HG03139 (cell line): Measurements from ENCODE around the gene OXNAD1.

Experiments used
- ATAC-seq: cut with Tn5 transposase; IDR thresholded peaks from one replicate; pipeline ENCODE4 v1.9.1; 2021; ENCODE audit not compliant: unreplicated experiment

OXNAD1 gene

DNA sequence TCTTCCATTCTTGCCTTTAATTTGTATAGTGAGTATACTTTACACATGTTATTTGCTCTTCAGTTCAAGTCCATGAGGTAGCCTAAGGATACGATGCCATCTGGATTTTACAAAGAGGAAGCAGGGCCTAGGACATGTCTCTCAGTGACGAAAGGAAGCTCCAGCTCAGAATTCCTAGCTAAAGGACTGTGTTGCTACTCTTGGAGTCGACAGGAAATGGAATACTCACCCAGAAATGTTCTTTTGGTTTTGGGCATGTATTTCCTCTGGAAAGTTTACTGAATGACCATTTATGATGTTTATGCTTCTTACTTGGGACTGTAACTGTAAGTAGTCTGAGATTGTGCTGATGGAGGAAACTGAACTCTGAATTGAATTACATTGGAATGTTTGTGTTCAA lies 12.5 kb downstream of the OXNAD1 start:
- no peak for ATAC-seq

DNA sequence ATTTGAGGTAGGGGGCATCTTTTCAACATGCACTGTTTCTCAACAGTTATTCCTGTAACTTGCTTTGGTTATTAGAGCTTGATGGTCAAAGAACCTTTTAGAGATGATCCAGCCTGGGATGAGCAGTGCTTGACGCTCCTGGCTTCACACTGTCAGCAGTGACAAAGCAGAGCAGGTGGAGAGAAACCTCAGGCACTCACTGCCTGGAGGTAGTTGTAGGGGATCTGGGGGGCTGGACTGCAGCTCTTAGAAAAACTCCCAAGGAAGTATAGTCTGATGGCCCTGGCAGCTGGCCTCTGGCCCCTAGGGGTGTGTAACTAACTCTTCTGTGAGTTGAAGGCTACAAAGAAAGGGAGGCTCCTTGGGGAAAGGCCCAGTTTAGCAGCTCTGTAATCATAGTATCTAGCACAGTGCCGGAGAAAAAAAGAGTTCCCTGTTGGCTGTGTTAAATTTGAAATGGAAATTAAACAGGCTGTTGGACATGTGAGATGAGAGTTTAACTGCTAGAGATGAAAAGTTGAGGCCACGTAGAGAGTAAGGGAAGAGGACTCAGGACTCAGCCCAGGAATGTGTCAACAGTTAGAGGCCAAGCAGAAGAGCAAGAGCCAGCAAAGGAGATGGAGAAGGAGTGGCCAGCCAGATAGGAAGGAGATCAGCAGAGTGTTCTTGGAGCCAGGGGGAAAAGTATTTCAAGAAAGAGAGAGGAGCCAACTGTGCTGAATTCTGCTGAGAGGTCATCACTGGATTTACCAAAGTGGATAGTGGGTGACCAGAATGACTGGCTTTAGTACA lies 14.2 kb downstream of the OXNAD1 start:
- no peak for ATAC-seq

- no peak for ATAC-seq
These were observed 15.7 kb downstream of the OXNAD1 start for GRCh38 chr3:16280671-16281070.

DNA sequence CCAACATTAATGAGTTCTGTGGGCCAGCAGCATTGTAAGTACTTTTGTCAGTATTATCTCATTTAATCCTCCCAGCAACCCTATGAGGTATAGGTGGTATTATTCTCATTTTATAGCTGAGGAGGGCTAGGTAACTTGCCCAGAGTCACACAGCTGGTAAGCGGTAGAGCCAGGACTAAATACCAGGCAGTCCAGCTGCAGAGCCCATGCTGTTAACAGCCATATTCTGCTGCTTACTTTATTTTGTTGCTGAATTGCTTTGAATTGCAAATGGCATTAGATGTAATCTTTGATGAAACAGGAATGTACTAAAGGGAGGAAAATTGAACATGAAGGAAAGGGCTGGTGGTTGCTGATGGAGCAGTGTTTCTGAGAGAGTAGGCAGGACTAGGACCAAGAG lies 19.6 kb downstream of the OXNAD1 start:
- ATAC-seq = no peak

- no peak for ATAC-seq
These were observed 21.1 kb downstream of the OXNAD1 start for GRCh38 chr3:16286161-16286560.

GRCh38 chr3:16286751-16287543 lies 21.9 kb downstream of the OXNAD1 start:
- no peak for ATAC-seq

- ATAC-seq = no peak
These were observed 23.7 kb downstream of the OXNAD1 start for GRCh38 chr3:16288664-16289063.

DNA sequence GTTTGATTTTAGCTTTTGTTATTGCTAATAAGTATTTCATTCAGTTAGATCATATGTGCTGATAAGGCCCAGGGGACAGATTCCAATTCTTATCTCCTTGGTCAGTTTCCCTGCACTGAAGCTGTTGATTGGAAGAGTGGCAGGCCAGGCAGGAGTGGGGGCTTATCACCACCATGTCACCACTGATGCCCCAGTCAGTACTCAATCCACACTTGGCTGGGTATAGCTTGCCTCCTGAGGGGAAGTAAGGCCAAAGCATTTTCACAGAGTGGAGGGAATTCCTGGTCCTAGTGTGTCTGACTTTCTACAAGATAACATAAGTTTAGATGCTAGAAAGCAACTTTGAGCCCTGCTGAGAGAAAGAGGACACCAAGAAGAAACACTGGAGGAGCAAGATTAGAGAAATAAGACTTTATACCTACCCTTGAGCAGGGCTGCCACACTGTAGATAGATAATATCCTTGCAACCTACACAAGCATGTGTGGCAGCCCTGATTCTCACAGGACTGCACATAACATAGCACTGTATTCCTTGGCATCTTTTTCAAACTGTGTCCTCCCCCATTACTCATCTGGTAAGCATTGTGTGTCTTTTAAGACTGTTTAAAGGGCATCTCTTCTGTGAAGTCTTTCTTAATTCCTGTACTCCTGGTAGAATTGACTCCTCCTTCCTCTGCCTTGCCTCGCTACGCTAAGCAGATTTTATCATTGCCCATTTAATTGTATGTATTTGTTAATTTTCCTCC lies 24.3 kb downstream of the OXNAD1 start:
- ATAC-seq = no peak

- ATAC-seq = no peak
These were observed 25.2 kb downstream of the OXNAD1 start for GRCh38 chr3:16290007-16290826.

- peak; percentile 37 for ATAC-seq
These were observed 25.8 kb downstream of the OXNAD1 start for GRCh38 chr3:16290827-16291196.

- ATAC-seq = no peak
These were observed 29.8 kb downstream of the OXNAD1 start for GRCh38 chr3:16294844-16295243.

DNA sequence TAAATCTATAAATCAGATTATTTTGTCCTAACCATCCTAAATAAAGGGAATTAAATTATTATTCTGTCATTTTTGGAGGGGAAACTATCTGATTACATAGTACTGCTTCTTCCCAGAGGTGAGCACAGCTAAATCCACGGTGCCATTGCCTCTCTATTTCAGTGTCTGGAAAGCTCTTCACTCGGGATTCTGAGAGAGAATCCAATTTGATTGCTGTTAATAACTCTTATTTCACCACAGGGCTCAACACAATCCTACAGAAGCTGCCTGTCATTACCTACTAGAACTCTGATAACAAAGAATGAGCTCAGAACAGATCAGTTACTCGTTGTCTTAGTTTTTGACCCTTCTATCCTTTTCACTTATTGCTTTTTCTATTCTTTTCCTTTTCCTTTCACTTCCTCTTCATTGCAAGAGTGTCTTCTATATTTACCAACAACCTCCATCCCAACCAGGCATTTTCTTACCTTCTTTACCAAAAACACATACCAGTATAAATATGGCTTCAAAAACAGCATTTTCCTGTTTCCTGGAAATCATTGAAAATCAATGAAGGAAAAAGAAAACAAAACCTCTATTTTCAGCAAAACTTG lies 30.4 kb downstream of the OXNAD1 start:
- ATAC-seq = no peak

DNA sequence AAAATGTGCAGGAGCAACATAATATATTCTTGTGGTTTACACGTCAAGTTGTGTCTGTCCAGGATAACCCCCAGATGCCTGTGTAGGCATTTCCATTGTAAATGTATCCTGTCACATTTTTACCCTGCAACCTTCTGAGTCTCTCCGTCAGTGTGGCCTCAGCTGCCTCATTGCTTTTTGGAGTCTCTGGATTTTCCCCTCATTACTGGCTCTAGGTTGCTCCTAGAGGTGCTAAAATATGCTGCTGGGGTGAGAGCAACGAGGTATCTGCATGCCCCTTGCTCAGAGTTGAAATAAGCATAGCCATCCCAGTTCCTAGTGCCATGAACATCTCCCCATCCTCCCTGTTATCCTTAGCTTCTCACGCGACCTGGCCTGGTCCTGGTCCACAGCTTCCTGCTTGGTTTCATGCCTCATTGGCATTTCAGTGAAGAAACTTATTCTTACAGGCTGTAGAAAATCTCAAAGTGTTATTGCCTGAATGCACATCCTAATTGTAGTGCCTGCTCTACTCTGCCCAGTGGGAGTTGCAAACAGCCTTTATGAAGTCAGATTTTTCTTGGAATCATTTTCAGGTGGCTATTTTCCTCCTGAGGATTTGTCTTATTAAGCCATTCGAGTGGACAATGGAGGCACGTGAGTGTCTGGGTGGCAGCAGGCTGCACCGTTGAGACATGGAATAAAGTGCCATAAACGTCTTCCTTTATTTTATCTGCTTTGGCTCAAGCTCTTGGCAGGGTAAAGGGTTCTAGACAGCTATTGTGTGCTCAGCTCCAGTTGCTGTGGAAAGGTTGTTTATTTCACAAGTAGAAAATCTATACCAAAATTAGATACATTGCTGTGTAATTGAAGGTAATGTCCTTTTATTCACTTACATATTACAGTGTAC lies 33.2 kb downstream of the OXNAD1 start:
- no peak for ATAC-seq

DNA sequence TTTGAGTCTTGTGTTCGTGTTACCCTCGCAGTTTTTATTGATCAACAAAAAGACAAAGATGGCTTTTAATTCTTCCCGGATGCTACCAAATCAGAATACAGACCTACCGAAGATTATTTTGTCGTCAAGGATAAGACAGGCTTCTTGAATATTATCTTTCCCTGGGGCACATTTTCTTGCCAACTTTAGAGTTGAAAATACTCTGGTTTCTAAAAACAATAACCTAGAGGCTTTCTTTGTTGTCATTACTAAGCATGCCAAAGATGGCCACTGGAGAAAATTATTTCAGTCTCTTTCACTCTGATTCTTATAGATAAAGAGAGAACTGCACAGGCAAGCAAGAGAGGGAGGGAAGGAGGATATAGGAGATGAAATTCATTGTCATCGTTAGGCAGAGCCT lies 33.9 kb downstream of the OXNAD1 start:
- ATAC-seq = no peak

DNA sequence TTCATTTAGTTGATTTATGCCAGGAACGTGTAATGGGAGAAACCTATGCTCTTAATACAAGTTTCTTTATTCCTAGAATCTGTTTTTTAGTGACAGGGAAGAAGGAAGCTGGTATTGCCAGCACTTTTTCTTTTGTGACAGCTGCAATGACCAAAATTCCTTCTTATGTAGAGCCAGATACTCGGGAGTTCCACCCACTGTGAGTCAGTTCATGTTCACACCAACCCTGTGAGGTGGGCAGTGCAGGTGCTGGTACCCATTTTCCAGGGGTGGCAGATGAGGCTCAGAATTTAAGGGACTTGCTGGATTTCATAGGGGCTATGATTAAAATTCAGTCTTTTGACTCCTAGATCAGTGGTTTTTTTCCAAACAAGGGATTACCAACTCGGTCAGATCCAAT lies 34.7 kb downstream of the OXNAD1 start:
- no peak for ATAC-seq

DNA sequence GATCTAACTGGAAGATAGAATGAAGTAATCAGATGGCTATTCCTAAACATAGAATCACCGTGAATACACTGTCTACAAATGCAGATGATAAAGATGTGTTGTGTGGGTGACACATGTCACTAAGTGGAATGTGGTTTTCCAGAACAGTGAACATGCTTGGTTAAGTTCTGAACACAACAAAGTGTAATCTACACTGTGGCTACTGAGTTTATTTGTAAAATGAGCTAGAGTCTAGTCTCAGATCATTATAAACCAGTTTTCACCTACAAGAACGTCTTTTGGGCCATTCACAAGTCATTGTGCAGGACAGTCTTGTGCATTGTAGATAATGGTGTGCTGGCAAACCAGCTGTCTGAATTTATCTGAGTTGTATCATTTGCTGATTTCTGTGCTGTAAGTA lies 35.3 kb downstream of the OXNAD1 start:
- ATAC-seq = peak; percentile 35

- ATAC-seq = peak; percentile 83
These were observed 35.9 kb downstream of the OXNAD1 start for GRCh38 chr3:16300881-16301359.

GRCh38 chr3:16301507-16301906 lies 36.5 kb downstream of the OXNAD1 start:
- ATAC-seq = no peak

- no peak for ATAC-seq
These were observed 37.1 kb downstream of the OXNAD1 start for GRCh38 chr3:16302082-16302631.
